ENCODE data around the gene MYBPC3.
A peak's percentile ranks its signal among the peaks of the same experiment; 100 is the strongest.

The MYBPC3 gene

DNA sequence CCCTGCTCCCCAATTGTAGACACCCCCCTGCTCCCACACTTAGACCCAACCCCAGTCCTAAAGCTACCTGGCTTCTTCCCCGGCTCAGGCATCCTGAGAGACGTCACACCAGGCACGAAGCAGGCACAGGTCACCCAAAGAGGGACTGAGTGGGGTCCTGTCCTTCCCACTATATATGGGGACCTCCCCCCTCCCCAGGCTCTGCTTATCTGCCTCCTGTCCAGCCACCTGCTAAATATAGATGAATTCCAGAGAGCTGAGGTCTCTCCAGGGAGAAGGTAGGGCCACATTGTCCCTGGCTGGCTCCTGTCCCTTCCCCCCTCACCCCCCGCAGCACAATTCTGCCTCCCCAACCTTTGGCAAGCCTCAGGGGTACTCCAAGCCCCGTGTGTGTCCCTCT lies at the start of gene MYBPC3:
MYBPC3 (minus strand) TSS at position 147 of the 400 bp plus-strand sequence; CDS start at position 92, 55 bp downstream.
- no peak for DNase-seq

- DNase-seq, result no peak
Observed at GRCh38 chr11:47400768-47401279, 48.3 kb upstream of the MYBPC3 start.

- peak in 2 of 51 donors; percentile 21 to 23 for DNase-seq
Observed at GRCh38 chr11:47399860-47400767, 47.6 kb upstream of the MYBPC3 start.

DNA sequence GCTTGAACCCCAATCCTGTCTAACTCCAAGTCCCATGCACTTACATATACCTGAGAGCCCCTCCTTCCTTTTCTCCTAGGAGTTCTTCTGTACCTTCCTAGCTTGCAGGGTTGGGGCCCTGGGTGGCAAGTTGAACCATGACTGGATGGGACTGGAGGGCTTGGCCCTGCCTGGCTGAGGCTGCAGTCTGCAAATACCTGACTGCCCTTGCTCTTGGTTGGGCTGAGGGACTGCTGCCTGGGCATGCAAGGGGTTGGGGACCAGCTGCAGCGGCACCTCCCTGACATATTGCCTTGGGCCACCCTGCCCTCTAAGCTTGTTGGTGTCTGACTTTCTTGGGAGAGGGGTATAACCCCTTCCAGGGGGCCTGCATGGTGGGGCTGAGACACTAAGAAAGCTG lies 46.0 kb upstream of the MYBPC3 start:
- DNase-seq, result no peak

- DNase-seq, result no peak
Observed at GRCh38 chr11:47398011-47398410, 45.5 kb upstream of the MYBPC3 start.

GRCh38 chr11:47396049-47396320 lies 43.5 kb upstream of the MYBPC3 start:
- DNase-seq, result no peak

DNA sequence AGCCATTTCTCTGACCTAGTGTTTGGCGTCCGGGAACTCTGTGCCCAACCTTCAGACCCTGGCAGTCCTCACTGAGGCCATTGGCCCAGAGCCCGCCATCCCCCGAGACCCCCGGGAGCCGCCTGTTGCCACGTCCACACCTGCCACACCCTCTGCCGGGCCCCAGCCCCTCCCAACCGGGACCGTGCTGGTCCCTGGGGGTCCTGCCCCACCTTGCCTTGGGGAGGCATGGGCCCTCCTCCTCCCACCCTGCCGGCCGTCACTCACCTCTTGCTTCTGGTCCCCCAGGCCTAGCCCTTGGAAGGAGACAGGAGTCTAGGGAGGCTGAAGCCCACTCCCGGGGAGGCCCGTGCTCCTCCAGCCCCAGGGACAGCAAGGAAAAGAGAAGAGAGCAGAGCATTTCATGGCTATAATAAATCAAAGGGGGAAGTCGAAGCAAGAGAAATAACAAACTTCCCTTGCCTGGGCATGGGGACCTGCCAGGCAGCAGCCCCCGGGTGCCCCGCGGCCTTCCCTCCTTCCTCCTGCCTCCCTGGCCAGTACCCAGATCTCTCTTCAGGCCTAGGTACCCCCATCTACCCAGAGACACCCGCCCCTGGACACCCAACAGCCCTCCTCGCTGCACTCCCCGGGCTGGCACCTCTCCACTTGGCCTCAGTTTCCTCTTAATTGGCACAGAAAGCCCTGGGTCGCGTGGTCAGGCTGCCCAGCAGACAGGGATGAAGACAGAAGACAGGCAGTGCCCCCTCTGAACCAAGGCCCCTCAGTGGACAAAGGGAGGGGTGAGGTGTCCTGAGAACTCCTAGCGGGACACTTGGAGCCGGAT lies 42.9 kb upstream of the MYBPC3 start:
- peak in 1 of 51 donors; percentile 34 for DNase-seq

GRCh38 chr11:47394322-47395222 lies 42.1 kb upstream of the MYBPC3 start:
- DNase-seq, result peak in 6 of 51 donors; percentile 17 to 30 (median 22)

GRCh38 chr11:47394050-47394321 lies 41.5 kb upstream of the MYBPC3 start:
- no peak for DNase-seq

- DNase-seq, result peak in 3 of 51 donors; percentile 31 to 44 (median 34)
Observed at GRCh38 chr11:47393163-47394049, 40.9 kb upstream of the MYBPC3 start.

DNA sequence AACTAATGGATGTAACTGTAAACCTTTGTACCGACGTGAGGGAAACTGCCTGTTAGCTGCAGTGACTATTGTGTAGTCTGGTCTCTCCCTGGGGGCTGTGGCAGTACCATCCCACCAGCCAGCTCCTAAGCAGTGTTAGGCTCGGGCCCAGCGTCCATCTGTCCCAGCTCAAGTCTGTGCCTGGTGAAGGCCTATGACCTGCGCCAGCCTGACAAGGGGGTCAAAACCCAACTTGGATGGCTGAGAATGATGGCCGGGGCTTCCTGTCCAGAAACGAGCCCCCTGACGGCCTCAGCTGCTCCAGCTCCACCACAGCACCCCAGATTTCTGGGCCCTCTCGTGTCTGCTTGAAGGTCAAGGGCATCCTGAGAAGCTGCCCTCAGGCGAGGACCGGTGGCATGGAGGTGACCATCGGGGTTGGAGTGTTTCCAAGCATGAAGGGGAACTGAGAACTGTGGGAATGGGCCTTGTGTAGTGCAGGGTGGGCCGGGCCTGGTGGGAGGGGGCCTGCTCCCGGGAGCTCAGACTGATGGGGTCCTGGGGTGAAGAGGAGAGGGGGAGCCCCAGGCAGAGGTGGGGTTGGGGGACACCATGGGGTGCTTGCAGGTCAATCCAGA lies 40.2 kb upstream of the MYBPC3 start:
- DNase-seq, result no peak

DNA sequence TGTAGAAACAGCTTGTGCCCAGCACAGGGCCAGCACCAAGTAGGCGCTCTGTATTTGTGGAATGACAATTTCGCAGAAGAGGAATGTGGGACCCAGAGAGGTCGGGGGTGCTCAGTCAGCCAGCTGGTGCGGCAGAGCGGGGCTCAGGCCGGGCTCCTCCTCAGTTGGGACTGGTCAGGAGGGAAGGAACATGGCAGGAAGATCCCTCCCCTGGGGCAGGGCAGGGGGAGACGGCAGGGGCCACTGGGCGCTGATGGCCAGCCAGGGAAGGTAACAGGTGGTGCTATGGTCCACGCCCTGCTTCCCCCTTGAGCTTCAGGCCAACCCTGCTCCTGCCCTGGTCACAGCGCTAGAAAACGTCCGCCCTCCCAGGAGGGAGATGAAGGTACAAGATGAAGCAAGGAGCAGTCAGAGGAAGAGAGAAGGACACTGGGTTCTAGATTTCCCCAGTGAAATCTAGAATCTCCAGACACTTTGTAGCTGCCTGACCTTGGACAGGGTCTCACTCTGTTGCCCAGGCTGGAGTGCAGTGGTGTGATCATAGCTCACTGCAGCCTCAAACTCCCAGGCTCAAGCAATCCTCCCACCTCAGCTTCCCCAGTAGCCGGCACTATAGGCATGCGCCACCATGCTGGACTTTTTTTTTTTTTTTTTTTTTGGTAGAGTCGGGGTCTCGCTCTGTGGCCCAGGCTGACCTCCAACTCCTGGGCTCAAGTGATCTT lies 39.4 kb upstream of the MYBPC3 start:
- DNase-seq, result no peak

- DNase-seq, result peak in 6 of 51 donors; percentile 20 to 46 (median 28)
Observed at GRCh38 chr11:47391077-47391583, 38.6 kb upstream of the MYBPC3 start.

GRCh38 chr11:47390422-47390760 lies 37.9 kb upstream of the MYBPC3 start:
- no peak for DNase-seq

DNA sequence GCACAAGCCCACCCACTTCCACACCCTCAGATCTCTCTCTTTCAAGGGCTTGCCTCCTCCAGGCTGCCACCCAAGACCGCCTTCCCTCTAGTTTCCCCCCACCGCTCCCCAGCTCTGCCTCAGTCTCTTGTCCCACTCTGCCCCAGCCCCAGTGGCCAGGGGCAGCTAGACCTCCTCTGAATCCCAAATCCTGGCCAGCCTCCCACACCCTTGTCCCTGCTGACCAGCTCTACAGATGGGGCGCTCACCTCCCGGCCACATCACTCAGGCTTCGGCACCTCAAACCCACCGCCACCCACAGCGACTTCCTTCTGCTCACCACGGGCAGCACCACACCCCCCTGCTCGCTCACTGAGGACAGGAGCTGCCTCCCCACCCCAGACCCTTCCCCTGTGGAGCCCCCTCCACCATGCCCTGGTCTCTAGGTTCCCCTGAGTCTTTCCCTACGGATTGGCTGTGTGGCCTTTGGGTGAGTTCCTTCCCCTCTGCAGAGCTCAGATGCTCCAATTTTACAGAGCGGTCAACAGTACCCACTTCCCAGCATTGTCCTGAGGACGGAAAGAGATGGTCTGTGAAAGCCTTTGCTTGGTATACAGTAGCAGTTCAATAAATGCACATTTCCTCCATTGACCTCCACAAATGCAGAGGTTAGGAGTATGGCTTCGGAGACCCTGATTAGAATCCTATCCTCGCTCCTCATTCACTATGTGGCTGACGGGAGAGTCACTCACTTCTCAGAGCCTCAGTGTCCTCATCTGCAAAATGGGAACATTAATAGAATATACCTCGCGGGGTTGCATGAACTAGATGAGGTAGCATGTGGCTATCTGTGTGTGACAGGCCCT lies 37.3 kb upstream of the MYBPC3 start:
- DNase-seq, result no peak

DNA sequence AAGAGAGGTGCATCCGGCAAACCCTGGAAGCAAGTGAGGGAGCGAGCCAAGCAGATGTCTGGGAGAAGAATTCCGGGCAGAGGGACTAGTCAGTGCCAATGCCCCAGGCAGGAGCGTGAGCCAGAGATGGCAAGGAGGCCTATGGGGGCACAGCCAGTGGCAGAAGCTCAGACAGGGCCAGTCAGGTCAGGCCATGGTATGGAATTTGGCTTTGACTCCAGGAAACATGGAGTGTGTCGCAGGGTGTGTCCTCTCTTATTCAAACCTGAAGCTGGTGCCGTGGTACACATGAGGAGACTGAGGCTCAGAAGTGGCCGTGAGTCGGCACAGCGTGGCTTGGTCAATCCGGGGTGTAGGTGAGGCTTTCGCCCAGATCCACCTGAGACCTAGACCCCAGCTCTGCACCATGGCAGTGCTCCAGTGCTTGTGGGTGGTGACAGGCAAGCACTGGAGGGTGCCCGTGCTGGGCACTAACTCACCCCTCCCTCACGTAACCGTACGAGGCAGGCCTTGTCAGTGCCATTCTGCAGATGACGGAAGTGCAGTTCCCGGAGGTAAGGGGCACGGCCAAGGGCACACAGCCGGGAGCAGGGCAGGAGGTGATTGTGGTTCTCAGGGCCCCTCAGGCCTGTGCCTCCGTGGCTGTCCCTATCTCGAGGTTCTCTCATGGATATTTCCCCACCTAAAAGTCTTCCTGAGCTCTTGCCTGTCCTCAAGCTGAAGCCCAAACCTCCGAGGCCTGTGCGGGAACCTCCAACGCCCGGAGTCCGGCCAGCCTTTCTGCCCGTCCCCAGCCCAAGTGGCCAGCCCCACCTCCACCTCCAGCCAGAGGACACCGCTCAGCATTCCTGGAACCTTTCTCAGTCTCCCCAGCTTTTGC lies 36.4 kb upstream of the MYBPC3 start:
- DNase-seq, result no peak

All from hypothalamus (tissue), 51 donors.